Pulmonary artery endothelial cell (primary cell): ENCODE measurements around the gene CD44. TPM values are rescaled to one million over a fixed set of nuclear protein-coding genes. Genes with fewer than 3 reads are reported as not detected.

Experiments used
- DNase-seq: peaks from one replicate; pipeline ENCODE4 v3.0.0-alpha.2; 2011; ENCODE audit warnings: low read depth, low spot score
- total RNA-seq: library from RNA; depleted of rRNA; stranded (reverse); fragments of >200 nt; gene quantifications from 2 replicates; pipeline ENCODE4 v1.2.3, GENCODE V29; 2014

Gene CD44
- total RNA-seq, 1 donor from 2014 or later = 67.5 TPM

DNA sequence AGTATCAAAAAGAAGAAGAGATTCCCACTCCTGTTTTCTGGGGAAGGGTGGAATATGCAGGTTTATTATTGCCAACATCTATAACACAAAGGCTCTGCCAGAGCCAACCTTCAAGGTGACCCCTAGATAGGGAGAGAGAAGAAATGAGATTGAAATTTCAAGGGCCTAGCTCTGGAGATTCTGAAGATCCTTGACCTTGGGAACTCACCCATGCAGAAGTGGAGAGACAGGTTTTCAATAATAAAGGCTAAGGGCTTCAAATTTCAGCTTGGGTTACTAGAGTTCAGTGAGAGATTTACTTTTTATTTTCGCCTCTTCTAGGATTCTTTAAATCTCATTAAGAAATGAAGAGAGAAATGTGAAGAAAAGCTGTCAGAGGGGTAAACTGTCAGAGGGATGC is 98.4 kb downstream of the CD44 start:
- DNase-seq = no peak

DNA sequence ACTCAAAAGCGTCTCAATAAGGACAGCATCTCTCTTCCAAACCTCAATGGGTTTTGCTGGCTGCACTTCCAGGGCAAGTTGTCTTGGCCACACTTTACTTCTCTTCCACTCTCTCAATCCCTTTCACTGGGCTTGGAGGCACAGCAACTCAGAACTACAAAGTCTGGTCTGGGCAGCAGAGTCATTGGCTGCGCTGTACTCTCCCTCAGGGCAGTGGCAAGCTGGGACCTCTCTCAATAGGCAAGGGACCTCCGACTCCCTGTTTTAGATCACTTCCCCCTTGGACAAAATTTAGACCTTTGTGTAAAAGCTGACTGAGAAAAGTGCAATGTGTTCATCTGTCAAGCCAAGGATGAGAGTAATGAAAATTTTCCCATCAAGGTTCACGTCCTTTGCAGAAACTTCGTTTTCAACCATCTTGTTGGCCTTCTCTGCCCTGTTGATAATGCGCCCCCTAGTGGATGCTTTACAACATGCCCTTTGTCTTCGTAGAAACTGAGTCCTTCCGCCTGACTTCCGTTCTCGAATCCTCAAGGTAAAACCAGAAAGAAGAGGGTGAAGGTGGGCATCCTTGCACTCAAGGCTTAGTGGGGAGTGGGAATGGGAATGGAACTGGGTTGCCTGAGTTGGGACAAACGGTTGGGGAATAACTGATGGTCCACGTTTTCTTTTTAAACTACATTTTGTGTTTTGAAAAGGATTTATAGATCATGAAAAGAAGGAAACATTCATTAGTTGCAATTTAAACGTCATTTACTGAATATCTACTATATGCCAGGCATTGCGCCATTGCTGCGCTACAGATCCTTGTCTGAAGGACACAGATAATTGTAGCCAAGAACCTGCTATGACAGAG is 99.1 kb downstream of the CD44 start:
- peak; percentile 15 for DNase-seq

DNA sequence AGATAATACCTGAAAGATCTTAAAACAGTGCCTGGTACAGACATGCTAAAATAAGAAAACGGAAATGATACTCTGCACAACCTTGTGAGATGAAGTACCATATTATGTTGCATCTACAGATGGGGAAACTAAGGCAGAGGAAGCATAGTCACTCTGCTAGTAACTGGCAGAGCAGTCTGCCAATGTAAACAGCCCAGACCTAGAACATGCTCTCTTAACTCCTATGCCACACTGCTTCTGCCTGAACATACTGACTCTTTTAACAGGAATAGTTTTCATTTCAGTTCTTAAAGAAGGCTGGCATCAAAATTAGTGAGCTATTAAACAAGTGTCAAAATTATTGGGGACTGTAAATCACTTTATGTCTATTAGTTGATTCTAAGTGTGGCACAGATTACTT is 99.9 kb downstream of the CD44 start:
- no peak for DNase-seq

GRCh38 chr11:35239471-35240075 is 100.6 kb downstream of the CD44 start:
- no peak for DNase-seq

- DNase-seq = no peak
These were observed 102.1 kb downstream of the CD44 start for GRCh38 chr11:35241083-35241482.

GRCh38 chr11:35241531-35241930 is 102.6 kb downstream of the CD44 start:
- no peak for DNase-seq

DNA sequence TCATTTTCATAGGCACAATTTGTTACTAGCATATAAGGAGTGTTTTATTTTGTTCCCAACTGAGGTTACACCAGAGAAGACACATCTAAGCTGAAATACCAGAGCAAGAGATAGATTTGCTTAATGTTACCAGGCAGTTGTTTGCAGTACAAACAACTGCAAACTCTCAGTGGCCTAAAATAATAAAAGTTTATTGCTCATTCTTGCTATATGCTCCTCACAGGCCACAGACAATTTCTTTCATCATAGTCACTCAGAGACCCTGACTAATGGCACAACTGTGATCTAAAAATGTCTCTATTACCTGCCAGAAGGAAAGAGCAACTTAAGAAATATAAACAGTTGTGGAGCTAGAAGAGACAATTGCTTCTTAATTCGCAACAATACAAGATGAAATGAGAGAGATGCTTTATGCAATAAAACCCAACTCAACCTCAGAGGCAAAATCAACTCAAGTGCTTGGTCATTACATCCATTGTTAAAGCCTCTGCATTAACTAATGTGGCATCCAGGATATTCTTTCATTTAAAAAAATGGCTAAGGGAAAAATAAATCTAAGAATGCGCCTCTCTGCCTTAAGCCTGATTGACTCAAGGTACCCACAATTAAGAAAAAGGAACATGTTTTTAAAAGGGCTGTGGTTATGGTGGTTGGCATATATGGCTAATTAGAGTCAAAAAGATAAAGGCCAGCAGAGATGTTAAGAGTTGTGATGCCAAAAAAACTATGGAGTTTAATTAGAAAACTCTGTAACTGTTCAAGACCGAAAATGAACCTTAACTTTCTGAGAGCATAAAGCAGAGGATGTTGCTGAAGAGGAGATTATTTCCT is 103.7 kb downstream of the CD44 start:
- DNase-seq = no peak

DNA sequence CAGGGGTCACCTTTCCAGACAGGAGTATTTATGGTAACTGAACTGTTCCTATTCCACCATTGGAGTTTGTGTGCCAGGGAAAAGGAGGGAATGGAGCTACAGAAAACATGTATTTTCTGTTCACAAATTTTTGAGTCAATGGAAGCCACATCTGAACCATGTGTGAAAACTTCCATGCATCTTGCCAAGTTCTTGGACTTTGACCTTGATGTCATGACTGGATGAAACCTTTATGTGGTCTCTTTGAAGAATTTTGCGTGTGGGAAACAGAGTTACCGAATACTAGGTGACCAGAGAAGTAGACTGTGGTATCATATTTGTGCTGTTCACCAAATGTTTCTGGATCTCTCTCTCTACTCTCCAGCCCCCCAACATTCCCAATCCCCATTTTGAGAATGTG is 104.8 kb downstream of the CD44 start:
- no peak for DNase-seq

GRCh38 chr11:35245056-35245455 is 106.1 kb downstream of the CD44 start:
- no peak for DNase-seq

- DNase-seq = no peak
These were observed 106.8 kb downstream of the CD44 start for GRCh38 chr11:35245786-35246185.

- no peak for DNase-seq
These were observed 107.8 kb downstream of the CD44 start for GRCh38 chr11:35246745-35247144.

DNA sequence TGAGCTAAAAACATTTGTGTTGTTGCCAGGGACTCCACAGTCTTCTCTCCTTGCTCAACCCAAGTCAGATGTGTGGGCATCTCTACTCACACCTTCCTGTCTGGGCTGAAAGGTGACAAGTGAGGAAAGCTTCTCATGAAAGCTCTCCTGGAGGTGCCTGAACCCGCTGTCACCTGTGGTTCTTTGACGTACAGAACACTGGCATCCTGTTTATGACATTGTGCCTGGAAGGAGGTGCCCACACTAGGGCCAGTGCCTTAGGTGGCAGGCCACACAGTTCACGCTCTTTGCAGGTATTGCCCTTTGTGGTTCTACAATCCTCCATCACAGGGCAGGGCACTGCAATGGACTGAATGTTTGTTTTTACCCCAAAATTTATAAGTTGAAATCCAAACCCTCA is 108.5 kb downstream of the CD44 start:
- no peak for DNase-seq

DNA sequence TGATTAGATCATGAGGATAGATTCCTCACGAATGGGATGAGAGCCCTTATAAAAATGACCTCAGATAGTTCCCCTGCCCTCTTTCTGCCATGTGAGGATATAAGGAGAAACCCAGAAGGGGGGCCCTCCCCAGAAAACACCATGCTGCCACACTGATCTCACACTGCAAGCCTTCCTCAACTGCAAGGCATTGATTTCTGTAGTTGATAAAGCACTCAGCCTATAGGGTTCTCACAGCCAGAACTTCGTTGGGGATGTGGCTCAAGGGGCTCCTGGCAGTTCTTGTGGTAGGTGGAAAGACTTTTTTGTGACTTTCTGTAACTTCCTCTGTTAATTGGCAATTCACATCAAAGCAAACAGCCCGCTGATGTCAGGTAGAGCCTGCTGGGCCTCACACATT is 108.9 kb downstream of the CD44 start:
- no peak for DNase-seq

DNA sequence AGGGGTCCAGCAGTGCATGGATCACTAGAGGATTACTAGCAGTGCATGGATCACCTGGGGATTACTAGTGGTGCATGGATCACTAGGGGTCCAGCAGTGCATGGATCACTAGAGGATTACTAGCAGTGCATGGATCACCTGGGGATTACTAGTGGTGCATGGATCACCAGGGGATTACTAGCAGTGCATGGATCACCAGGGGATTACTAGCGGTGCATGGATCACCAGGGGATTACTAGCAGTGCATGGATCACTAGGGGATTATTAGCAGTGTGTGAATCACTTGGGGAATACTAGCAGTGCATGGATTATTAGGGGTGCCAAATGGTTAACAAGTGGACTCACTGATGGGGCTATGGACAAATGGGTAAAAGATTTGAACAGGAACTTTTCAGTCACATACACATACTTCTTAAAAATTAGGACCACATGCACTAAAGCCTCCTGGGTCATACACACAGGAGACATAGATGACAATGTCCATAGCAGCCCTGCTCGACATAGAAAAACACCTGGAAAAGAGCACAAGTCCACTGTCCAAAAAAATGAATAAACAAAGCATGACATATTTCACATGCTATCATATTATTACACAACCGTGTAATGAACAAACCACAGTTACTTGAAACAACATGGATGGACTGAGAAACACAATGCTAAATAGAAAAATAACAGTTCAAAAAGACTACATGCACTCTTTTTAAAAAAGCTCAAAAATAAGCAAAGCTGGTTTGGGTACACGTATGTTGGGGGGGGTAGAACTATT is 109.8 kb downstream of the CD44 start:
- no peak for DNase-seq

GRCh38 chr11:35250192-35250591 is 111.2 kb downstream of the CD44 start:
- no peak for DNase-seq

DNA sequence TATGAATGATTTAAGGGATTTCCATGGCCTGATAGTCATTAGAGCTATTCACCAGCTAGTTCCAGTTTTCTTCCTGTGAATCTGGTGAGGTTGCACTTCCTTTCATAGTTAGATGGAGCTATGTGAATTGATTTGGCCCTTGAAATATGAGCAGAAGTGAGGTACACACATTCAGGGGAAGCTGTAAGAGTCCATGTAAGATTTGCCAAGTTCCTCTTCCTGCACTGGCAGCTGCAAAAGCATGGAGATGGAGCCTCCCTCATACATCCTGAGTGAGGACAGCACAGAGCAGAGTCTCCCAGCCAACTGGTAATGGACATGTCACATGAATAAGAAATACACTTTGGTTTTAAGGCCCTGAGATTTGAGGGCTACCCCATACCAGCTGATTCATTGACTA is 111.7 kb downstream of the CD44 start:
- no peak for DNase-seq

DNA sequence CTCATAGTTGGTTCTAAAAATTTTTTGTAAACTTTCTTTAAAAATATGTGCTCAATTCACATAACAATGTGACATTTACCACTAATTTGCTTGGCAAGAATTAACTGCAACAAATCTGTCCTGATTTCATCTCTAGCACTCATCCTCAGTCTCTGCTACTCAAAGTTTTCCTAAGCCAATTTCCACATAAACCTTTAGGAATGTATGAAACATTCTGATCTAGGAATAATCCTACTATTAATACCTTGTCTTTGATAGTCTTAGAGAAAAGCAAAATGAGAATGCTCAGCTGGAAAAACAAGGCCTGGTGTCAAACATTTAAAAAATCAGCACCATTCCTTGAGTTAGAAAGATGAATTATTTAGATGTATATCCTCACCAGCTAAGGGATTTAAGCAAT is 114.3 kb downstream of the CD44 start:
- DNase-seq = no peak

- no peak for DNase-seq
These were observed 116.5 kb downstream of the CD44 start for GRCh38 chr11:35255514-35255913.

GRCh38 chr11:35256296-35256695 is 117.3 kb downstream of the CD44 start:
- no peak for DNase-seq

GRCh38 chr11:35257281-35257680 is 118.3 kb downstream of the CD44 start:
- DNase-seq = no peak

DNA sequence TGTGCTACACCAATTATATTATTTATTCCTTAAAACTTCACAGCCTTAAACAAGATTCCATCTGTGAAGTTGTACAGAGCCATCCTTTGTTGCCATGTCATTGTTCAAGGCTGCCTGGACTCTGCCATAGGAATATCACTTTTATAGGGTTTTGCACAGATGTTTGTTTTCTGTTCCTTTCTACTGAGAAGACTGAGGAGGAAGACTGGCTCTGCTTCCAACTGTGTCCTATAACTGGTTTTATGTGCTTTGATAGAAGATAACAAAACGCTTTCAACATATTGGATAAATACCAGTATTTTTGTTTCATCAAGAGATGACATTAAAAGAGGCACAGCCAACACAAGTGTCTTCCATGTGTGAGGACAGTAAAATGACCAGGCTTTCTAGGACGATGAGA is 120.6 kb downstream of the CD44 start:
- no peak for DNase-seq
